Eye (tissue), 1 donor: Measurements from ENCODE around the gene RNF115.
"Not testable (repeated sequence)": the region's sequence is repeated elsewhere in the genome, so short reads cannot be mapped to it uniquely, and the experiment has no call there.

Experiments
- DNase-seq: peaks from one replicate; pipeline ENCODE4 v3.0.0-alpha.2; 2015

RNF115 gene

GRCh38 chr1:145726193-145726592 lies 97.7 kb downstream of the RNF115 start:
- not testable (repeated sequence) for DNase-seq

GRCh38 chr1:145720878-145721671 lies 102.8 kb downstream of the RNF115 start:
- peak; percentile 86 for DNase-seq

GRCh38 chr1:145720556-145720877 lies 103.4 kb downstream of the RNF115 start:
- peak; percentile 34 for DNase-seq

- DNase-seq, result no peak
Observed at GRCh38 chr1:145719230-145720079, 104.4 kb downstream of the RNF115 start, which contains the start of gene CD160. Gene CD160 (plus strand): TSS chr1:145719499. CDS start chr1:145728328, 8,829 bp downstream.

GRCh38 chr1:145718465-145718864 lies 105.4 kb downstream of the RNF115 start:
- DNase-seq, result not testable (repeated sequence)

GRCh38 chr1:145717833-145718232 lies 106.1 kb downstream of the RNF115 start:
- DNase-seq, result no peak

- DNase-seq, result peak; percentile 52
Observed at GRCh38 chr1:145716641-145717345, 107.1 kb downstream of the RNF115 start.

GRCh38 chr1:145714524-145715111 lies 109.3 kb downstream of the RNF115 start:
- no peak for DNase-seq

- peak; percentile 20 for DNase-seq
Observed at GRCh38 chr1:145711213-145711651, 112.7 kb downstream of the RNF115 start.

- no peak for DNase-seq
Observed at GRCh38 chr1:145710291-145711027, 113.4 kb downstream of the RNF115 start.

GRCh38 chr1:145708063-145708462 lies 115.8 kb downstream of the RNF115 start:
- DNase-seq, result no peak

- no peak for DNase-seq
Observed at GRCh38 chr1:145707183-145707867, 116.6 kb downstream of the RNF115 start, which contains the start of gene PDZK1. Gene PDZK1 (minus strand): TSS chr1:145707368. CDS start chr1:145688021, 19,347 bp downstream.

- DNase-seq, result peak; percentile 69
Observed at GRCh38 chr1:145706086-145706664, 117.7 kb downstream of the RNF115 start.

GRCh38 chr1:145705622-145706021 lies 118.3 kb downstream of the RNF115 start:
- DNase-seq, result no peak

- no peak for DNase-seq
Observed at GRCh38 chr1:145702826-145703225, 121.1 kb downstream of the RNF115 start.

- DNase-seq, result no peak
Observed at GRCh38 chr1:145702052-145702451, 121.8 kb downstream of the RNF115 start.

GRCh38 chr1:145701306-145701862 lies 122.5 kb downstream of the RNF115 start:
- no peak for DNase-seq

GRCh38 chr1:145696630-145696960 lies 127.3 kb downstream of the RNF115 start:
- DNase-seq, result no peak

GRCh38 chr1:145695821-145696629 lies 127.9 kb downstream of the RNF115 start:
- no peak for DNase-seq
